ENCODE results near the gene CLDN14. TPM values are rescaled to one million over a fixed set of nuclear protein-coding genes. Genes with fewer than 3 reads are reported as not detected.

CLDN14 gene
- total and polyA plus RNA-seq, 2 experiments from 2014 or later, result not detected

DNA sequence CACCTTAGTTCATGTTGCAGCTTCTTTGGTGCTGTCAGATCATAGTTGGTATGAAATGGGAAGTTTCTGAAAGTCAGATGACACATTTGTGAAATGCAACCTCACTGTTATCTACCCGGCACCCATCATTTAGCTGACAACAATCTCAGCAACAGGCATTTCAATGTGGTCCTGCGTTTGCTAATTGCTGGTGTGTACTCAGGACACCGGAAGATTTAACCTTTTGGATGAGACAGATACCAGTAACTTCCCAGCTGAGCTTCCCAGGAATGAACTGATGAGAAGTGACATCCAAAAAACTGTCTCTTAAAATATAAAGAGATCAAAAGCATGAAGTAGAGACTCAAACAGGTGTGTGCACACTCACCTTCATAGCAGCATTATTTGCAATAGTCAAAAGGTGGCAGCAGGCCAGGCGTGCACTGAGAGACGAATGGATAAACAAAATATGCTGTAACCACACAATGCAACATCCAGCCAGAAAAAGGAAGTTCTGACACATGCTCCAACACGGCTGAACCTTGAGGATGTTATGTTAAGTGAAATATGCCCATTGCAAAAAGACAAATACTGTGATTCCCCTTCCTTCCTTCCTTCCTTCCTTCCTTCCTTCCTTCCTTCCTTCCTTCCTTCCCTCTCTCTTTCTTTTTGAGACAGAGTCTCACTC is 7.9 kb upstream of the CLDN14 start:
- Histone ChIP-seq H2AFZ (no peak overlapping the region), H3F3A (replicated peaks; ENCODE audit: low read depth) (no peaks in the 10 kb centered on the region), H4K20me1 (replicated peaks; ENCODE audit: insufficient read depth) (no peaks in the 10 kb centered on the region), H3K9me2 (ENCODE audit: insufficient read depth) (no peaks in the 10 kb centered on the region), H3K36me3 (ENCODE audit: insufficient read depth) (no peaks in the 10 kb centered on the region), H3K4me1 (ENCODE audit: insufficient read depth) (no peaks in the 10 kb centered on the region), H3K27me3 (ENCODE audit: insufficient read depth) (no peaks in the 10 kb centered on the region), H3K4me3 (no peak overlapping the region), H3K27ac (ENCODE audit: low read depth) (no peak overlapping the region), H3K79me2 (replicated peaks; ENCODE audit: insufficient read depth) (no peaks in the 10 kb centered on the region), H3K4me2 (no peak overlapping the region)
- Mint-ChIP-seq H3K36me3 (ENCODE audit: low read depth) (no peaks in the 10 kb centered on the region), H3K27me3 (ENCODE audit: insufficient read depth, low read depth, poor library complexity) (peaks cover 3% of the 10 kb centered on the region), H3K4me3 (no peak overlapping the region), H3K9me3 (no peaks in the 10 kb centered on the region; the same call in 1 of the 3 replicates), H3K4me1 (no peaks in the 10 kb centered on the region), H3K27ac (no peak overlapping the region)
- no peak for ATAC-seq
- DNase-seq (ENCODE audit: low spot score), result no peak
- TF ChIP-seq NANOG (IDR thresholded peaks at IDR 0.05; ENCODE audit: borderline replicate concordance) (no peak), CREB1 (CRISPR knock-in tag; IDR thresholded peaks at IDR 0.05; ENCODE audit: low read depth) (no peak)
- TF ChIP-seq, protein P1, sequence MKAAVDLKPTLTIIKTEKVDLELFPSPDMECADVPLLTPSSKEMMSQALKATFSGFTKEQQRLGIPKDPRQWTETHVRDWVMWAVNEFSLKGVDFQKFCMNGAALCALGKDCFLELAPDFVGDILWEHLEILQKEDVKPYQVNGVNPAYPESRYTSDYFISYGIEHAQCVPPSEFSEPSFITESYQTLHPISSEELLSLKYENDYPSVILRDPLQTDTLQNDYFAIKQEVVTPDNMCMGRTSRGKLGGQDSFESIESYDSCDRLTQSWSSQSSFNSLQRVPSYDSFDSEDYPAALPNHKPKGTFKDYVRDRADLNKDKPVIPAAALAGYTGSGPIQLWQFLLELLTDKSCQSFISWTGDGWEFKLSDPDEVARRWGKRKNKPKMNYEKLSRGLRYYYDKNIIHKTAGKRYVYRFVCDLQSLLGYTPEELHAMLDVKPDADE (IDR thresholded peaks at IDR 0.05), result no peak
- TF ChIP-seq, protein P2, sequence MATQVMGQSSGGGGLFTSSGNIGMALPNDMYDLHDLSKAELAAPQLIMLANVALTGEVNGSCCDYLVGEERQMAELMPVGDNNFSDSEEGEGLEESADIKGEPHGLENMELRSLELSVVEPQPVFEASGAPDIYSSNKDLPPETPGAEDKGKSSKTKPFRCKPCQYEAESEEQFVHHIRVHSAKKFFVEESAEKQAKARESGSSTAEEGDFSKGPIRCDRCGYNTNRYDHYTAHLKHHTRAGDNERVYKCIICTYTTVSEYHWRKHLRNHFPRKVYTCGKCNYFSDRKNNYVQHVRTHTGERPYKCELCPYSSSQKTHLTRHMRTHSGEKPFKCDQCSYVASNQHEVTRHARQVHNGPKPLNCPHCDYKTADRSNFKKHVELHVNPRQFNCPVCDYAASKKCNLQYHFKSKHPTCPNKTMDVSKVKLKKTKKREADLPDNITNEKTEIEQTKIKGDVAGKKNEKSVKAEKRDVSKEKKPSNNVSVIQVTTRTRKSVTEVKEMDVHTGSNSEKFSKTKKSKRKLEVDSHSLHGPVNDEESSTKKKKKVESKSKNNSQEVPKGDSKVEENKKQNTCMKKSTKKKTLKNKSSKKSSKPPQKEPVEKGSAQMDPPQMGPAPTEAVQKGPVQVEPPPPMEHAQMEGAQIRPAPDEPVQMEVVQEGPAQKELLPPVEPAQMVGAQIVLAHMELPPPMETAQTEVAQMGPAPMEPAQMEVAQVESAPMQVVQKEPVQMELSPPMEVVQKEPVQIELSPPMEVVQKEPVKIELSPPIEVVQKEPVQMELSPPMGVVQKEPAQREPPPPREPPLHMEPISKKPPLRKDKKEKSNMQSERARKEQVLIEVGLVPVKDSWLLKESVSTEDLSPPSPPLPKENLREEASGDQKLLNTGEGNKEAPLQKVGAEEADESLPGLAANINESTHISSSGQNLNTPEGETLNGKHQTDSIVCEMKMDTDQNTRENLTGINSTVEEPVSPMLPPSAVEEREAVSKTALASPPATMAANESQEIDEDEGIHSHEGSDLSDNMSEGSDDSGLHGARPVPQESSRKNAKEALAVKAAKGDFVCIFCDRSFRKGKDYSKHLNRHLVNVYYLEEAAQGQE (IDR thresholded peaks at IDR 0.05; ENCODE audit: unreplicated experiment), result no peak

DNA sequence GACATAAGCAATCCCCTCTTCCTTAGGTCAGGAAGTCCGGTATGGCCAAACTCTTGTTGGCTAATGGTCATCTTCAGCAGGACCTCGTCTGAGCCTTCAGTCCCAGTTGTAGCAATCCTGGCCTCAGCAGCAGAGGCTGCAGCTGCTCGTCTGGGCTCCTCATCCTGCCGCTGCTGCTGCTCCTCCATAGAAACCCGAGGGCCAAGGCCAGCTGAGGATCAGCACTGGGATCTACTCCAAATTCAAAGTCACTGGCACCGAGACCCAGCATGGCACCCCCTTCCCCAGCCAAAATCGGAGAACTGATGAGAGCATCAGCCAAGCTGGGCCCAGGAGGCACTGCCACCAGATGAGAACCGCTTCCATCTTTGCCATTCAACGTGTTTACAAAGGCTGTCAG is 6.3 kb upstream of the CLDN14 start:
- Histone ChIP-seq H3K79me2 (replicated peaks; ENCODE audit: insufficient read depth) (no peaks in the 10 kb centered on the region), H4K20me1 (replicated peaks; ENCODE audit: insufficient read depth) (no peaks in the 10 kb centered on the region), H3K9me2 (ENCODE audit: insufficient read depth) (no peaks in the 10 kb centered on the region), H2AFZ (no peak overlapping the region), H3K36me3 (ENCODE audit: insufficient read depth) (no peaks in the 10 kb centered on the region), H3K4me1 (ENCODE audit: insufficient read depth) (no peaks in the 10 kb centered on the region), H3F3A (replicated peaks; ENCODE audit: low read depth) (no peaks in the 10 kb centered on the region), H3K27me3 (ENCODE audit: insufficient read depth) (no peaks in the 10 kb centered on the region), H3K4me3 (no peak overlapping the region), H3K4me2 (no peak overlapping the region), H3K27ac (ENCODE audit: low read depth) (no peak overlapping the region)
- Mint-ChIP-seq H3K4me1 (no peaks in the 10 kb centered on the region), H3K9me3 (no peaks in the 10 kb centered on the region; the same call in 2 of the 3 replicates), H3K27ac (no peak overlapping the region), H3K36me3 (ENCODE audit: low read depth) (no peaks in the 10 kb centered on the region), H3K4me3 (no peak overlapping the region), H3K27me3 (ENCODE audit: insufficient read depth, low read depth, poor library complexity) (peaks cover 2% of the 10 kb centered on the region)
- ATAC-seq (no peak), DNase-seq (ENCODE audit: low spot score) (no peak)
- no peak for TF ChIP-seq POLR2AphosphoS5 (IDR thresholded peaks at IDR 0.05; ENCODE audit: low read depth)
- TF ChIP-seq NANOG (IDR thresholded peaks at IDR 0.05; ENCODE audit: borderline replicate concordance), result no peak
